GM18951 (cell line): ENCODE measurements around the gene DHRS7B.

Experiments
- POLR2A ChIP-seq: IDR thresholded peaks from 4 replicates; pipeline ENCODE4 v1.6.1; 2011; ENCODE audit warnings: mild to moderate bottlenecking; ENCODE audit not compliant: insufficient read length, insufficient read depth; ENCODE audit errors: extremely low read depth
- in situ Hi-C: fragments of 300-500 bp; cut with MboI; formaldehyde crosslinking; loops from one replicate; pipeline ENCODE4 v1.12.0; 2022; ENCODE audit warnings: low sequenced_read_pairs, mixed read lengths, inconsistent platforms; ENCODE audit not compliant: unreplicated experiment

Gene DHRS7B

GRCh38 chr17:21168555-21168865 is 41.7 kb downstream of the DHRS7B start:
- in situ Hi-C loops = no loop called here
- no peak for TF ChIP-seq POLR2A

GRCh38 chr17:21169496-21169895 is 42.7 kb downstream of the DHRS7B start:
- in situ Hi-C loops = no loop called here
- TF ChIP-seq POLR2A = no peak

GRCh38 chr17:21170809-21171208 is 44.0 kb downstream of the DHRS7B start:
- no peak for TF ChIP-seq POLR2A
- in situ Hi-C loops = no loop called here

- no peak for TF ChIP-seq POLR2A
- in situ Hi-C loops = no loop called here
Observed at GRCh38 chr17:21171309-21171922, 44.7 kb downstream of the DHRS7B start.

- in situ Hi-C loops = no loop called here
- no peak for TF ChIP-seq POLR2A
Observed at GRCh38 chr17:21171970-21172510, 45.3 kb downstream of the DHRS7B start.

GRCh38 chr17:21172846-21173245 is 46.1 kb downstream of the DHRS7B start:
- in situ Hi-C loops = no loop called here
- TF ChIP-seq POLR2A = no peak

- TF ChIP-seq POLR2A = no peak
- in situ Hi-C loops = no loop called here
Observed at GRCh38 chr17:21173543-21173942, 46.8 kb downstream of the DHRS7B start.

GRCh38 chr17:21174186-21174585 is 47.4 kb downstream of the DHRS7B start:
- no peak for TF ChIP-seq POLR2A

GRCh38 chr17:21174713-21175112 is 47.9 kb downstream of the DHRS7B start:
- in situ Hi-C loops = no loop called here
- TF ChIP-seq POLR2A = no peak

More at GRCh38 chr17:21174186-21174585, 47.4 kb downstream of the DHRS7B start:
- in situ Hi-C loops = no loop called here

GRCh38 chr17:21176773-21177395 is 50.1 kb downstream of the DHRS7B start:
- in situ Hi-C loops = no loop called here
- no peak for TF ChIP-seq POLR2A

- in situ Hi-C loops = no loop called here
- no peak for TF ChIP-seq POLR2A
Observed at GRCh38 chr17:21177401-21177800, 50.6 kb downstream of the DHRS7B start.

- in situ Hi-C loops = no loop called here
Observed at GRCh38 chr17:21177854-21178600, 51.3 kb downstream of the DHRS7B start.

GRCh38 chr17:21183468-21183867 is 56.7 kb downstream of the DHRS7B start:
- TF ChIP-seq POLR2A = no peak
- in situ Hi-C loops = no loop called here

More at GRCh38 chr17:21177854-21178600, 51.3 kb downstream of the DHRS7B start:
- TF ChIP-seq POLR2A = no peak

GRCh38 chr17:21184570-21184969 is 57.8 kb downstream of the DHRS7B start:
- no peak for TF ChIP-seq POLR2A
- in situ Hi-C loops = no loop called here

GRCh38 chr17:21185061-21185460 is 58.3 kb downstream of the DHRS7B start:
- TF ChIP-seq POLR2A = no peak
- in situ Hi-C loops = no loop called here
